K562 (cell line): ENCODE measurements around the gene RNF212B. TPM values are rescaled to one million over a fixed set of nuclear protein-coding genes. Genes with fewer than 3 reads are reported as not detected.

Source experiments
- DMBX1 ChIP-seq: fragments of 250-450 bp; sonication (Bioruptor Pico); IDR thresholded peaks from 2 replicates; pipeline ENCODE4 v1.8.0; 2022; ENCODE audit warnings: inconsistent platforms, mild to moderate bottlenecking, moderate library complexity, borderline replicate concordance
- GATAD2B ChIP-seq: fragments of 450-650 bp; IDR thresholded peaks from 2 replicates; pipeline ENCODE4 v1.6.1; 2017; ENCODE audit warnings: mild to moderate bottlenecking, borderline replicate concordance
- MCM7 ChIP-seq, 2 experiments: fragments of 450-650 bp; IDR thresholded peaks; 2 replicates each; pipeline ENCODE4 v1.6.1; 2016 to 2018
- NR2C1 ChIP-seq, 2 experiments: fragments of 450-650 bp; IDR thresholded peaks; 2 replicates each; pipeline ENCODE4 v1.6.1; 2017; ENCODE audit warnings: mild to moderate bottlenecking in 2 of 2, antibody characterized with exemption in 1 of 2, inconsistent platforms in 1 of 2, missing compliant biosample characterization in 1 of 2, missing genetic modification characterization in 1 of 2
- TAF7 ChIP-seq: fragments of 450-650 bp; IDR thresholded peaks from 2 replicates; pipeline ENCODE4 v1.6.1; 2016; ENCODE audit warnings: missing genetic modification characterization, missing compliant biosample characterization
- polyA plus RNA-seq, 8 experiments: library from polyadenylated mRNA; depleted of rRNA in 4 of 8; stranded (reverse) in 5 of 8; unstranded in 3 of 8; fragments of >200 nt; fragmentation: Nextera tagmentation in 2 of 8; fragmentation: Illumina TruSeq in 1 of 8; extraction: Ambion mirVana in 2 of 8; extraction: Trizol in 1 of 8; gene quantifications; 2 replicates each; pipeline versions ENCODE4 v1.2.1 to v1.2.3, GENCODE V29; 2011 to 2014; ENCODE audit warnings: inconsistent platforms in 1 of 8, missing spikeins in 1 of 8
- total RNA-seq, 7 experiments: library from RNA; depleted of rRNA in 6 of 7; stranded (reverse); fragments of >200 nt in 6 of 7; fragmentation: Illumina TruSeq in 2 of 7; extraction: Trizol in 2 of 7; gene quantifications; 2 replicates each; pipeline versions ENCODE4 v1.2.1 to v1.2.3, GENCODE V29; 2011 to 2021; ENCODE audit warnings: low replicate concordance in 1 of 7
- TF ChIP-seq, protein P1 (sequence below): fragments of 450-650 bp; IDR thresholded peaks from 2 replicates; pipeline ENCODE4 v1.6.1; 2016; ENCODE audit warnings: mild to moderate bottlenecking, moderate library complexity
- TF ChIP-seq, protein P2 (sequence below): sonication (generic); formaldehyde crosslinking; IDR thresholded peaks from 2 replicates; pipeline ENCODE4 v1.8.0; 2022; ENCODE audit warnings: missing genetic modification reagents, mild to moderate bottlenecking, borderline replicate concordance
- TF ChIP-seq, protein P3 (sequence below): IDR thresholded peaks from 2 replicates; pipeline ENCODE4 v1.6.1; 2014; ENCODE audit warnings: antibody characterized with exemption

The RNF212B gene
- total and polyA plus RNA-seq, 9 of the 15 experiments (the other 6 are each of a cell fraction or from before 2014, with no cell fraction given), result 0.15 to 0.43 (median 0.27) TPM; not detected in 3

GRCh38 chr14:23320584-23321571 lies 83.1 kb downstream of the RNF212B start, which contains the start of gene PABPN1 (continued):
- no peak for TF ChIP-seq DMBX1 (CRISPR knock-in tag)
- TF ChIP-seq, protein P1, sequence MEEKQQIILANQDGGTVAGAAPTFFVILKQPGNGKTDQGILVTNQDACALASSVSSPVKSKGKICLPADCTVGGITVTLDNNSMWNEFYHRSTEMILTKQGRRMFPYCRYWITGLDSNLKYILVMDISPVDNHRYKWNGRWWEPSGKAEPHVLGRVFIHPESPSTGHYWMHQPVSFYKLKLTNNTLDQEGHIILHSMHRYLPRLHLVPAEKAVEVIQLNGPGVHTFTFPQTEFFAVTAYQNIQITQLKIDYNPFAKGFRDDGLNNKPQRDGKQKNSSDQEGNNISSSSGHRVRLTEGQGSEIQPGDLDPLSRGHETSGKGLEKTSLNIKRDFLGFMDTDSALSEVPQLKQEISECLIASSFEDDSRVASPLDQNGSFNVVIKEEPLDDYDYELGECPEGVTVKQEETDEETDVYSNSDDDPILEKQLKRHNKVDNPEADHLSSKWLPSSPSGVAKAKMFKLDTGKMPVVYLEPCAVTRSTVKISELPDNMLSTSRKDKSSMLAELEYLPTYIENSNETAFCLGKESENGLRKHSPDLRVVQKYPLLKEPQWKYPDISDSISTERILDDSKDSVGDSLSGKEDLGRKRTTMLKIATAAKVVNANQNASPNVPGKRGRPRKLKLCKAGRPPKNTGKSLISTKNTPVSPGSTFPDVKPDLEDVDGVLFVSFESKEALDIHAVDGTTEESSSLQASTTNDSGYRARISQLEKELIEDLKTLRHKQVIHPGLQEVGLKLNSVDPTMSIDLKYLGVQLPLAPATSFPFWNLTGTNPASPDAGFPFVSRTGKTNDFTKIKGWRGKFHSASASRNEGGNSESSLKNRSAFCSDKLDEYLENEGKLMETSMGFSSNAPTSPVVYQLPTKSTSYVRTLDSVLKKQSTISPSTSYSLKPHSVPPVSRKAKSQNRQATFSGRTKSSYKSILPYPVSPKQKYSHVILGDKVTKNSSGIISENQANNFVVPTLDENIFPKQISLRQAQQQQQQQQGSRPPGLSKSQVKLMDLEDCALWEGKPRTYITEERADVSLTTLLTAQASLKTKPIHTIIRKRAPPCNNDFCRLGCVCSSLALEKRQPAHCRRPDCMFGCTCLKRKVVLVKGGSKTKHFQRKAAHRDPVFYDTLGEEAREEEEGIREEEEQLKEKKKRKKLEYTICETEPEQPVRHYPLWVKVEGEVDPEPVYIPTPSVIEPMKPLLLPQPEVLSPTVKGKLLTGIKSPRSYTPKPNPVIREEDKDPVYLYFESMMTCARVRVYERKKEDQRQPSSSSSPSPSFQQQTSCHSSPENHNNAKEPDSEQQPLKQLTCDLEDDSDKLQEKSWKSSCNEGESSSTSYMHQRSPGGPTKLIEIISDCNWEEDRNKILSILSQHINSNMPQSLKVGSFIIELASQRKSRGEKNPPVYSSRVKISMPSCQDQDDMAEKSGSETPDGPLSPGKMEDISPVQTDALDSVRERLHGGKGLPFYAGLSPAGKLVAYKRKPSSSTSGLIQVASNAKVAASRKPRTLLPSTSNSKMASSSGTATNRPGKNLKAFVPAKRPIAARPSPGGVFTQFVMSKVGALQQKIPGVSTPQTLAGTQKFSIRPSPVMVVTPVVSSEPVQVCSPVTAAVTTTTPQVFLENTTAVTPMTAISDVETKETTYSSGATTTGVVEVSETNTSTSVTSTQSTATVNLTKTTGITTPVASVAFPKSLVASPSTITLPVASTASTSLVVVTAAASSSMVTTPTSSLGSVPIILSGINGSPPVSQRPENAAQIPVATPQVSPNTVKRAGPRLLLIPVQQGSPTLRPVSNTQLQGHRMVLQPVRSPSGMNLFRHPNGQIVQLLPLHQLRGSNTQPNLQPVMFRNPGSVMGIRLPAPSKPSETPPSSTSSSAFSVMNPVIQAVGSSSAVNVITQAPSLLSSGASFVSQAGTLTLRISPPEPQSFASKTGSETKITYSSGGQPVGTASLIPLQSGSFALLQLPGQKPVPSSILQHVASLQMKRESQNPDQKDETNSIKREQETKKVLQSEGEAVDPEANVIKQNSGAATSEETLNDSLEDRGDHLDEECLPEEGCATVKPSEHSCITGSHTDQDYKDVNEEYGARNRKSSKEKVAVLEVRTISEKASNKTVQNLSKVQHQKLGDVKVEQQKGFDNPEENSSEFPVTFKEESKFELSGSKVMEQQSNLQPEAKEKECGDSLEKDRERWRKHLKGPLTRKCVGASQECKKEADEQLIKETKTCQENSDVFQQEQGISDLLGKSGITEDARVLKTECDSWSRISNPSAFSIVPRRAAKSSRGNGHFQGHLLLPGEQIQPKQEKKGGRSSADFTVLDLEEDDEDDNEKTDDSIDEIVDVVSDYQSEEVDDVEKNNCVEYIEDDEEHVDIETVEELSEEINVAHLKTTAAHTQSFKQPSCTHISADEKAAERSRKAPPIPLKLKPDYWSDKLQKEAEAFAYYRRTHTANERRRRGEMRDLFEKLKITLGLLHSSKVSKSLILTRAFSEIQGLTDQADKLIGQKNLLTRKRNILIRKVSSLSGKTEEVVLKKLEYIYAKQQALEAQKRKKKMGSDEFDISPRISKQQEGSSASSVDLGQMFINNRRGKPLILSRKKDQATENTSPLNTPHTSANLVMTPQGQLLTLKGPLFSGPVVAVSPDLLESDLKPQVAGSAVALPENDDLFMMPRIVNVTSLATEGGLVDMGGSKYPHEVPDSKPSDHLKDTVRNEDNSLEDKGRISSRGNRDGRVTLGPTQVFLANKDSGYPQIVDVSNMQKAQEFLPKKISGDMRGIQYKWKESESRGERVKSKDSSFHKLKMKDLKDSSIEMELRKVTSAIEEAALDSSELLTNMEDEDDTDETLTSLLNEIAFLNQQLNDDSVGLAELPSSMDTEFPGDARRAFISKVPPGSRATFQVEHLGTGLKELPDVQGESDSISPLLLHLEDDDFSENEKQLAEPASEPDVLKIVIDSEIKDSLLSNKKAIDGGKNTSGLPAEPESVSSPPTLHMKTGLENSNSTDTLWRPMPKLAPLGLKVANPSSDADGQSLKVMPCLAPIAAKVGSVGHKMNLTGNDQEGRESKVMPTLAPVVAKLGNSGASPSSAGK, result peak; percentile 81
- TF ChIP-seq, protein P2, sequence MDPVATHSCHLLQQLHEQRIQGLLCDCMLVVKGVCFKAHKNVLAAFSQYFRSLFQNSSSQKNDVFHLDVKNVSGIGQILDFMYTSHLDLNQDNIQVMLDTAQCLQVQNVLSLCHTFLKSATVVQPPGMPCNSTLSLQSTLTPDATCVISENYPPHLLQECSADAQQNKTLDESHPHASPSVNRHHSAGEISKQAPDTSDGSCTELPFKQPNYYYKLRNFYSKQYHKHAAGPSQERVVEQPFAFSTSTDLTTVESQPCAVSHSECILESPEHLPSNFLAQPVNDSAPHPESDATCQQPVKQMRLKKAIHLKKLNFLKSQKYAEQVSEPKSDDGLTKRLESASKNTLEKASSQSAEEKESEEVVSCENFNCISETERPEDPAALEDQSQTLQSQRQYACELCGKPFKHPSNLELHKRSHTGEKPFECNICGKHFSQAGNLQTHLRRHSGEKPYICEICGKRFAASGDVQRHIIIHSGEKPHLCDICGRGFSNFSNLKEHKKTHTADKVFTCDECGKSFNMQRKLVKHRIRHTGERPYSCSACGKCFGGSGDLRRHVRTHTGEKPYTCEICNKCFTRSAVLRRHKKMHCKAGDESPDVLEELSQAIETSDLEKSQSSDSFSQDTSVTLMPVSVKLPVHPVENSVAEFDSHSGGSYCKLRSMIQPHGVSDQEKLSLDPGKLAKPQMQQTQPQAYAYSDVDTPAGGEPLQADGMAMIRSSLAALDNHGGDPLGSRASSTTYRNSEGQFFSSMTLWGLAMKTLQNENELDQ, result 0 out of 2 replicates have a peak, but pooled peaks have one; percentile 44
- TF ChIP-seq NR2C1 (IDR thresholded peaks at IDR 0.05), result peak; percentile 95
- peak; percentile 97 for TF ChIP-seq NR2C1 (tag; IDR thresholded peaks at IDR 0.05)
- TF ChIP-seq MCM7 (IDR thresholded peaks at IDR 0.05), result no peak
- TF ChIP-seq, protein P3, sequence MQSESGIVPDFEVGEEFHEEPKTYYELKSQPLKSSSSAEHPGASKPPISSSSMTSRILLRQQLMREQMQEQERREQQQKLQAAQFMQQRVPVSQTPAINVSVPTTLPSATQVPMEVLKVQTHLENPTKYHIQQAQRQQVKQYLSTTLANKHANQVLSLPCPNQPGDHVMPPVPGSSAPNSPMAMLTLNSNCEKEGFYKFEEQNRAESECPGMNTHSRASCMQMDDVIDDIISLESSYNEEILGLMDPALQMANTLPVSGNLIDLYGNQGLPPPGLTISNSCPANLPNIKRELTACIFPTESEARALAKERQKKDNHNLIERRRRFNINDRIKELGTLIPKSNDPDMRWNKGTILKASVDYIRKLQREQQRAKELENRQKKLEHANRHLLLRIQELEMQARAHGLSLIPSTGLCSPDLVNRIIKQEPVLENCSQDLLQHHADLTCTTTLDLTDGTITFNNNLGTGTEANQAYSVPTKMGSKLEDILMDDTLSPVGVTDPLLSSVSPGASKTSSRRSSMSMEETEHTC, result 0 out of 2 replicates have a peak, but pooled peaks have one; percentile 61
- TF ChIP-seq GATAD2B, result no peak
- peak; percentile 54 for TF ChIP-seq TAF7 (tag)
